ENCODE results near the gene NPAS3.

The NPAS3 gene

GRCh38 chr14:33689680-33690079, 751.0 kb downstream of the NPAS3 start:
- H3K4me3 ChIP-seq (ENCODE audit: low read depth in 1 of 2, low read length in 2 of 2) = no peak overlapping the region
- no peak overlapping the region for H2AFZ ChIP-seq (ENCODE audit: low read depth, low read length)
- DNase-seq = no peak
- no peak overlapping the region for H3K27ac ChIP-seq (ENCODE audit: low read length)
- no peak for ATAC-seq (ENCODE audit: insufficient read depth, low read depth)
- H3K9me3 ChIP-seq (ENCODE audit: insufficient read depth, low read length, severe bottlenecking) = no peaks in the 10 kb centered on the region
- no peaks in the 10 kb centered on the region for H3K36me3 ChIP-seq (ENCODE audit: insufficient read depth, low read length)
- TF ChIP-seq EZH2 (IDR thresholded peaks at IDR 0.05; ENCODE audit: borderline replicate concordance, low read depth, low read length, severe bottlenecking) = no peak
- no peak for TF ChIP-seq CTCF (IDR thresholded peaks at IDR 0.05; ENCODE audit: borderline replicate concordance, extremely low read depth, low read length, poor library complexity, severe bottlenecking)
- H3K4me2 ChIP-seq (ENCODE audit: insufficient read depth, low read length) = no peak overlapping the region
- no peak overlapping the region for H3K9ac ChIP-seq (ENCODE audit: low read depth, low read length)
- H3K27me3 ChIP-seq (ENCODE audit: insufficient read depth, low read length, poor library complexity) = peaks cover 19% of the 10 kb centered on the region
- H4K20me1 ChIP-seq (ENCODE audit: insufficient read depth, low read length) = no peaks in the 10 kb centered on the region
- H3K4me1 ChIP-seq (ENCODE audit: insufficient read depth, low read length) = no peaks in the 10 kb centered on the region
- no peaks in the 10 kb centered on the region for H3K79me2 ChIP-seq (ENCODE audit: insufficient read depth, low read length)

GRCh38 chr14:33691907-33692306, 753.2 kb downstream of the NPAS3 start:
- no peak overlapping the region for H3K4me3 ChIP-seq (ENCODE audit: low read depth in 1 of 2, low read length in 2 of 2)
- no peak overlapping the region for H2AFZ ChIP-seq (ENCODE audit: low read depth, low read length)
- DNase-seq = no peak
- H3K27me3 ChIP-seq (ENCODE audit: insufficient read depth, low read length, poor library complexity) = peaks cover 22% of the 10 kb centered on the region
- H3K9ac ChIP-seq (ENCODE audit: low read depth, low read length) = no peak overlapping the region
- no peaks in the 10 kb centered on the region for H4K20me1 ChIP-seq (ENCODE audit: insufficient read depth, low read length)
- H3K4me1 ChIP-seq (ENCODE audit: insufficient read depth, low read length) = no peaks in the 10 kb centered on the region
- TF ChIP-seq EZH2 (IDR thresholded peaks at IDR 0.05; ENCODE audit: borderline replicate concordance, low read depth, low read length, severe bottlenecking) (no peak), CTCF (IDR thresholded peaks at IDR 0.05; ENCODE audit: borderline replicate concordance, extremely low read depth, low read length, poor library complexity, severe bottlenecking) (no peak)
- no peaks in the 10 kb centered on the region for H3K79me2 ChIP-seq (ENCODE audit: insufficient read depth, low read length)
- H3K27ac ChIP-seq (ENCODE audit: low read length) = no peak overlapping the region
- ATAC-seq (ENCODE audit: insufficient read depth, low read depth) = no peak
- no peaks in the 10 kb centered on the region for H3K36me3 ChIP-seq (ENCODE audit: insufficient read depth, low read length)
- H3K9me3 ChIP-seq (ENCODE audit: insufficient read depth, low read length, severe bottlenecking) = no peaks in the 10 kb centered on the region
- no peak overlapping the region for H3K4me2 ChIP-seq (ENCODE audit: insufficient read depth, low read length)

- H3K27ac ChIP-seq (ENCODE audit: low read length) = no peak overlapping the region
- TF ChIP-seq CTCF (IDR thresholded peaks at IDR 0.05; ENCODE audit: borderline replicate concordance, extremely low read depth, low read length, poor library complexity, severe bottlenecking) = no peak
- TF ChIP-seq EZH2 (IDR thresholded peaks at IDR 0.05; ENCODE audit: borderline replicate concordance, low read depth, low read length, severe bottlenecking) = no peak
- H3K4me3 ChIP-seq (ENCODE audit: low read depth in 1 of 2, low read length in 2 of 2) = no peak overlapping the region
These were observed 754.1 kb downstream of the NPAS3 start for GRCh38 chr14:33692762-33693161.

GRCh38 chr14:33693237-33693636, 754.6 kb downstream of the NPAS3 start:
- Histone ChIP-seq H3K4me2 (ENCODE audit: insufficient read depth, low read length) (no peak overlapping the region), H3K27ac (ENCODE audit: low read length) (no peak overlapping the region), H3K4me1 (ENCODE audit: insufficient read depth, low read length) (no peaks in the 10 kb centered on the region), H3K9ac (ENCODE audit: low read depth, low read length) (no peak overlapping the region), H3K4me3 (ENCODE audit: low read depth in 1 of 2, low read length in 2 of 2) (no peak overlapping the region), H3K9me3 (ENCODE audit: insufficient read depth, low read length, severe bottlenecking) (no peaks in the 10 kb centered on the region), H2AFZ (ENCODE audit: low read depth, low read length) (no peak overlapping the region), H3K27me3 (ENCODE audit: insufficient read depth, low read length, poor library complexity) (peaks cover 23% of the 10 kb centered on the region), H3K36me3 (ENCODE audit: insufficient read depth, low read length) (no peaks in the 10 kb centered on the region), H3K79me2 (ENCODE audit: insufficient read depth, low read length) (no peaks in the 10 kb centered on the region), H4K20me1 (ENCODE audit: insufficient read depth, low read length) (no peaks in the 10 kb centered on the region)
- no peak for TF ChIP-seq CTCF (IDR thresholded peaks at IDR 0.05; ENCODE audit: borderline replicate concordance, extremely low read depth, low read length, poor library complexity, severe bottlenecking)
- TF ChIP-seq EZH2 (IDR thresholded peaks at IDR 0.05; ENCODE audit: borderline replicate concordance, low read depth, low read length, severe bottlenecking) = no peak
- no peak for DNase-seq
- ATAC-seq (ENCODE audit: insufficient read depth, low read depth) = no peak

More at GRCh38 chr14:33692762-33693161, 754.1 kb downstream of the NPAS3 start:
- no peak for DNase-seq
- H3K4me2 ChIP-seq (ENCODE audit: insufficient read depth, low read length) = no peak overlapping the region
- H3K9ac ChIP-seq (ENCODE audit: low read depth, low read length) = no peak overlapping the region
- H3K79me2 ChIP-seq (ENCODE audit: insufficient read depth, low read length) = no peaks in the 10 kb centered on the region
- H3K9me3 ChIP-seq (ENCODE audit: insufficient read depth, low read length, severe bottlenecking) = no peaks in the 10 kb centered on the region
- H2AFZ ChIP-seq (ENCODE audit: low read depth, low read length) = no peak overlapping the region
- H3K4me1 ChIP-seq (ENCODE audit: insufficient read depth, low read length) = no peaks in the 10 kb centered on the region
- peaks cover 25% of the 10 kb centered on the region for H3K27me3 ChIP-seq (ENCODE audit: insufficient read depth, low read length, poor library complexity)
- H3K36me3 ChIP-seq (ENCODE audit: insufficient read depth, low read length) = no peaks in the 10 kb centered on the region
- no peaks in the 10 kb centered on the region for H4K20me1 ChIP-seq (ENCODE audit: insufficient read depth, low read length)
- ATAC-seq (ENCODE audit: insufficient read depth, low read depth) = no peak

Measured in DND-41 (cell line).